GM12891 (cell line): ENCODE measurements around the gene STIMATE.

Experiments used
- DNase-seq: peaks from one replicate; pipeline ENCODE4 v3.0.0; 2011; ENCODE audit warnings: low spot score; ENCODE audit not compliant: insufficient read length
- FAIRE-seq: peaks from 2 replicates; lab custom pipeline; 2011; peaks lifted over from hg19 to GRCh38; lab: Jason Lieb, UNC
- PAX5 ChIP-seq: IDR thresholded peaks from 2 replicates; pipeline ENCODE4 v1.6.1; 2011; ENCODE audit warnings: low read length, moderate library complexity, mild to moderate bottlenecking; ENCODE audit not compliant: insufficient read depth, severe bottlenecking
- POLR2A ChIP-seq: IDR thresholded peaks from 2 replicates; pipeline ENCODE4 v1.6.1; 2011; ENCODE audit warnings: low read depth, low read length, control low read depth
- POLR2AphosphoS5 ChIP-seq: IDR thresholded peaks from 2 replicates; pipeline ENCODE4 v1.6.1; 2011; ENCODE audit warnings: low read depth, low read length, control low read depth
- POU2F2 ChIP-seq: IDR thresholded peaks from 2 replicates; pipeline ENCODE4 v1.6.1; 2011; ENCODE audit warnings: low read depth, mild to moderate bottlenecking, control low read depth, low read length, moderate library complexity
- SPI1 ChIP-seq: IDR thresholded peaks from 2 replicates; pipeline ENCODE4 v1.6.1; 2011; ENCODE audit warnings: low read depth, low read length, control low read depth
- TAF1 ChIP-seq: IDR thresholded peaks from 2 replicates; pipeline ENCODE4 v1.6.1; 2011; ENCODE audit warnings: low read depth, low read length, control low read depth

Gene STIMATE

GRCh38 chr3:52829906-52830463 lies 67.4 kb downstream of the STIMATE start:
- TF ChIP-seq POU2F2 (no peak), TAF1 (no peak), SPI1 (no peak), PAX5 (no peak), POLR2AphosphoS5 (no peak), POLR2A (no peak)
- FAIRE-seq: no peak
- DNase-seq: no peak

GRCh38 chr3:52829482-52829881 lies 67.9 kb downstream of the STIMATE start:
- DNase-seq (no peak), FAIRE-seq (no peak)
- TF ChIP-seq TAF1 (no peak), SPI1 (no peak), POLR2A (no peak), POU2F2 (no peak), PAX5 (no peak), POLR2AphosphoS5 (no peak)

DNA sequence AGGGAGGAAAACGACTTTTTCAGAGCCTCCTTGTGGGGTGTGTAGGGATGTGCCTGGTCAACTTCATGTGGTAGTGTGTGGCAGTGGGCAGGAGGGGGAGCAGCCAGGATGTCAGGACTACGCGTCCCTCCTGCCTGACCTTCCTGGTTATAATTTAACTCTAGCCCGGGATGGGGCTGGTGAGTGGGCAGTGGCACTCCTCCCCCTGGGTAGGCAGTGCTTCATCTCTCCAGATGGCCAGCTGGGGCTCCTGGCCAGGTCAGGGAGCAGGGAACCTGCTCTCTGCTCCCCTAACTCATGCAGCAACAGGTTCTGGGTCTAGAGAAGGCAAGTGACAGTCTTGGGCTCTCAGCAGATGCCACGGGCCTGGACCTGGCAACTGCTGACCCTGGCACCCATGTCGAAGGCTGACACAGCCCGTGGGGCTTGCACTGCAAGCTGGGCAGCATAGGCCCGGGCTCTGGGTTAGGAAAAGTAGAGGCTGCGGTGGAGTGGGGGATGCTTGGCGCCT lies 69.4 kb downstream of the STIMATE start:
- FAIRE-seq: no peak
- TF ChIP-seq POU2F2 (no peak), POLR2AphosphoS5 (no peak), TAF1 (no peak), PAX5 (no peak), SPI1 (no peak), POLR2A (no peak)

DNA sequence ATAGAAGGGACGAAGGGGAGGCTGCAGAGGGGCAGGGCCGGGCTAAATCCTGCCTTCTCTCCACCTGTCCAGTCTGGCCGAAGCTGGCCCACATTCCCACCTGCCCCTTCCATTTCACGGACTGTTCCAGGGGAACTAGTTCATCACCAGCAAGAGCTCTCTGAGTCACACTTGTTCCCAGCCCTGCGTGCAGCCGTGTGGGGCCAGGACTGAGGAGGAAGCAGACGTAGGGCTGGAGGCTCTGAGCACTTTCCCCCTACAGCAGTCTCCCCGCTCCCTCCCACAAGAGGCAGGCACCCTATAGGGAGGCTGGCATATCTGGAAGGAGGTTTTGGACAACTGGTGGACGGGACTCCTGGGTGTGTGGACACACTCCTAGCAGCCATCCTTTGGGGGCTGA lies 69.9 kb downstream of the STIMATE start:
- FAIRE-seq (no peak), DNase-seq (no peak)
- TF ChIP-seq POLR2AphosphoS5: no peak
- no peak for TF ChIP-seq TAF1
- TF ChIP-seq POLR2A: no peak

More for the DNA sequence above, 69.4 kb downstream of the STIMATE start:
- DNase-seq: no peak

GRCh38 chr3:52824037-52824436 lies 73.3 kb downstream of the STIMATE start:
- DNase-seq (no peak), FAIRE-seq (no peak)
- no peak for TF ChIP-seq TAF1
- no peak for TF ChIP-seq POLR2AphosphoS5
- TF ChIP-seq POLR2A: no peak

DNA sequence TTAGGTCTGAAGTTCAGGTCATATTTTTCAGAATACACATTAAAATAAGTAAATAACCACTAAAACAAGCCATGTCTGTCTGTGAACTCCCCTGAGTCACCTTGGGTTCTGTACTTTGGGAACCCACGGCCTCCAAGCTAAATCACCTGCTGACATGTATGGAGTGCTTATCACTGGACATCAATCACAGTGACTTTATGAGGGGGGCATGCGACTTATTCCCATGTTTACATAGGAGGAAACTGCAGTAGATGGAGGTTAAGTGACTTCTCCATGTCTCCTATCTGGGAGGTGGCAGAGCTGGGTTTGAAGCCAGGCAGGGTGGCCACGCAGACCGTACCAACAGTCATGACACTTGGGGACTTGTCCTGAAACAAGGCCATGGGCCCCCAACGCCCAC lies 75.0 kb downstream of the STIMATE start:
- TF ChIP-seq POLR2A: no peak
- no peak for TF ChIP-seq SPI1
- TF ChIP-seq POLR2AphosphoS5: no peak
- TF ChIP-seq POU2F2: no peak
- no peak for TF ChIP-seq PAX5
- no peak for TF ChIP-seq TAF1
- FAIRE-seq: no peak

DNA sequence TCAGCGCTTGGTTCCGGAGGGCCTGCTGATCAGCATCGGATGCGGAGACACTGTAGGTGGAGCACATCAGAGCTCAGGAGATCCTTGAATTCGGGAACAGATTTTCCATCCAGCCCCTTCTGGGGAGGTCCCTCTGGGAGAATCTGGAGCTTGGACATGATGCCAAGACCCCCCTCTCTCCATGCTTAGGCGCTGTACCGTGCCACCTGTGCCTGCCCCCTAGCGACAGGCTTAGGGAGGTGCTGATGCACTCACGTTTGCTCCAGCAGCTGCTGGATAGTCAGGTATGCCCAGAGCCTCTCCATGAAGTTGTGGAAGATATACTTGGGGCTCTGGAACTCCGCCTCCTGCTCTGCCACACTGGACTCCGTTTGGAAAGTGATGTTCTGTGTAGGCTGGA lies 76.6 kb downstream of the STIMATE start:
- FAIRE-seq (peak; percentile 91), DNase-seq (peak; percentile 77)
- TF ChIP-seq POLR2AphosphoS5: no peak
- no peak for TF ChIP-seq TAF1
- no peak for TF ChIP-seq PAX5
- TF ChIP-seq POLR2A: no peak
- TF ChIP-seq SPI1: no peak
- no peak for TF ChIP-seq POU2F2

More for the DNA sequence above, 75.0 kb downstream of the STIMATE start:
- DNase-seq: no peak

GRCh38 chr3:52819936-52820335 lies 77.4 kb downstream of the STIMATE start:
- no peak for TF ChIP-seq TAF1
- no peak for TF ChIP-seq PAX5
- no peak for TF ChIP-seq POLR2AphosphoS5
- no peak for TF ChIP-seq POU2F2
- no peak for TF ChIP-seq SPI1
- TF ChIP-seq POLR2A: no peak
- DNase-seq (no peak), FAIRE-seq (no peak)

DNA sequence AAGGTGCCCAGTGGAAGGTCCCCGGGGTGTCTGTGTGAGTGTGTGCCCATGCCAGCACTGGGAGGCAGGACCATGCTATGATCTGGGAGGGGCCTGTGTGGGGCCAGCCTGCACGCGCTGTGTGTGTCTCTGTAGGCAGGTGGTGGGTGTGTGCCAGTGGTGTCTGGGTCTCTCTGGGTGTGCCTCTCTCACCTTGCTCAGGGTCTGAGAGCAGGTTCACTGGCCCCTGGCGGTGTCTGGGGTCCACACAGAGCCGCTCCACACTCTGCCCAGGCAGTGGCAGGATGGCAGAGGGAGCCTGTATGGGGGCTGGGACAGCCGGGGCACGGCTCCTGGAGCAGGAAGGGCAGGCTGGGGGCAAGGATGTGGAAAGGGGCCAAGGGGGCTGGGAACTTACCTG lies 79.5 kb downstream of the STIMATE start:
- TF ChIP-seq PAX5 (no peak), TAF1 (no peak), POU2F2 (no peak), POLR2A (no peak), POLR2AphosphoS5 (no peak), SPI1 (no peak)
- no peak for FAIRE-seq
- no peak for DNase-seq

DNA sequence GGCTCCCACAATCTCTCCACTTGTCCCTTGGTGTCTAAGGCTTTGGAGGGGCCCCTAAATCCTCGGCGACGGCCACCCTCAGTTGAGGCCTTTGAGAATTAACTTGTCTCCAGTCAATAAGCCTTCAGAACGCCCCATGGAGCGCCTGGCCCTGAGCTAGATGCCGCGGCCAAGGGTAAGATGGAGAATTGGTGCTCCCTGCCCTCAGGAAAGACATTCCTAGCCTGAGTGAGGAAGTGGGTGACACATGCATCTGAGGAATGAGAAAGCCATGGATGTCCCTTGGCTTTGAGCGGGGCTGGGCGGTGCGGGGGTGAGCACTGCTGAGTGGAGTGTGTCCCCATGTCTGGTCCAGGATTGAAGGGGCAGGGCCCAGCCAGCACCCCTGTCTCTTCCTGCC lies 80.1 kb downstream of the STIMATE start:
- TF ChIP-seq POU2F2 (no peak), POLR2A (no peak), POLR2AphosphoS5 (no peak), TAF1 (no peak), SPI1 (no peak), PAX5 (no peak)
- no peak for FAIRE-seq
- DNase-seq: no peak

GRCh38 chr3:52816654-52817053 lies 80.7 kb downstream of the STIMATE start:
- DNase-seq: no peak
- no peak for FAIRE-seq
- TF ChIP-seq POLR2A (no peak), PAX5 (no peak), SPI1 (no peak), TAF1 (no peak), POLR2AphosphoS5 (no peak), POU2F2 (no peak)
